NCI-H2196 treated with DMSO at 0.1 percent for 48 hours (cell line): Measurements from ENCODE around the gene CDK17.
"Not testable (repeated sequence)": the region's sequence is repeated elsewhere in the genome, so short reads cannot be mapped to it uniquely, and the experiment has no call there.

ENCODE experiments used
- DNase-seq: peaks from one replicate; lab custom pipeline; 2025; ENCODE audit not compliant: unreplicated experiment; lab: John Stamatoyannopoulos, UW

Gene CDK17

GRCh38 chr12:96395236-96395635 is 5.0 kb downstream of the CDK17 start:
- no peak for DNase-seq

GRCh38 chr12:96393229-96393628 is 7.0 kb downstream of the CDK17 start:
- DNase-seq = not testable (repeated sequence)

- no peak for DNase-seq
These were observed 7.8 kb downstream of the CDK17 start for GRCh38 chr12:96392397-96392796.

GRCh38 chr12:96387981-96388380 is 12.3 kb downstream of the CDK17 start:
- DNase-seq = no peak

- DNase-seq = no peak
These were observed 13.4 kb downstream of the CDK17 start for GRCh38 chr12:96386794-96387193.

GRCh38 chr12:96383991-96384390 is 16.2 kb downstream of the CDK17 start:
- DNase-seq = no peak

- no peak for DNase-seq
These were observed 16.9 kb downstream of the CDK17 start for GRCh38 chr12:96383371-96383770.

GRCh38 chr12:96379743-96380142 is 20.5 kb downstream of the CDK17 start:
- DNase-seq = not testable (repeated sequence)

GRCh38 chr12:96378319-96378718 is 21.9 kb downstream of the CDK17 start:
- no peak for DNase-seq

- DNase-seq = no peak
These were observed 23.4 kb downstream of the CDK17 start for GRCh38 chr12:96376865-96377264.

- DNase-seq = no peak
These were observed 24.2 kb downstream of the CDK17 start for GRCh38 chr12:96375841-96376604.

GRCh38 chr12:96375170-96375569 is 25.1 kb downstream of the CDK17 start:
- no peak for DNase-seq

GRCh38 chr12:96371790-96372699 is 28.2 kb downstream of the CDK17 start:
- DNase-seq = no peak

GRCh38 chr12:96371138-96371789 is 29.0 kb downstream of the CDK17 start:
- no peak for DNase-seq

- DNase-seq = no peak
These were observed 31.6 kb downstream of the CDK17 start for GRCh38 chr12:96368687-96369086.

GRCh38 chr12:96368233-96368632 is 32.0 kb downstream of the CDK17 start:
- peak; percentile 31 for DNase-seq

- no peak for DNase-seq
These were observed 33.9 kb downstream of the CDK17 start for GRCh38 chr12:96366381-96366654.

GRCh38 chr12:96365604-96366380 is 34.4 kb downstream of the CDK17 start:
- no peak for DNase-seq

- no peak for DNase-seq
These were observed 36.0 kb downstream of the CDK17 start for GRCh38 chr12:96364092-96364700.

- no peak for DNase-seq
These were observed 39.2 kb downstream of the CDK17 start for GRCh38 chr12:96361074-96361473.

- no peak for DNase-seq
These were observed 39.7 kb downstream of the CDK17 start for GRCh38 chr12:96360550-96360949.
